ENCODE measurements around the gene OTUD7B. TPM values are rescaled to one million over a fixed set of nuclear protein-coding genes. Genes with fewer than 3 reads are reported as not detected.

OTUD7B gene
- total and polyA plus RNA-seq, 2 of the 8 experiments (the other 6 are each of a cell fraction or from before 2014, with no cell fraction given) = 4.2 to 21.5 TPM

- TF ChIP-seq CHD7 (IDR thresholded peaks at IDR 0.05; ENCODE audit: insufficient replicate concordance, low read length) = no peak
- TF ChIP-seq RXRA (IDR thresholded peaks at IDR 0.05; ENCODE audit: insufficient read depth, low read depth, low read length) = no peak
- no peak for TF ChIP-seq BCL11A (IDR thresholded peaks at IDR 0.05; ENCODE audit: low read depth in 2 of 2, low read length in 2 of 2)
- TF ChIP-seq EZH2 (IDR thresholded peaks at IDR 0.05; ENCODE audit: low read depth, low read length, severe bottlenecking) = no peak
- no peak for TF ChIP-seq TAF7 (optimal IDR thresholded peaks at IDR 0.05; ENCODE audit: borderline replicate concordance, low read depth, low read length)
- TF ChIP-seq SUZ12 (IDR thresholded peaks at IDR 0.05; ENCODE audit: low read length) = no peak
- no peak for TF ChIP-seq BACH1 (IDR thresholded peaks at IDR 0.05; ENCODE audit: low read length)
- TF ChIP-seq EP300 (IDR thresholded peaks at IDR 0.05; ENCODE audit: borderline replicate concordance in 1 of 2, low read depth in 2 of 2, low read length in 2 of 2) = no peak
- TF ChIP-seq CEBPB (IDR thresholded peaks at IDR 0.05; ENCODE audit: low read depth, low read length) = no peak
These were observed 3.6 kb downstream of the OTUD7B start (continued) for GRCh38 chr1:150006881-150007421.

All from H1 (cell line).